HG02610 (cell line): ENCODE data around the gene MMP15.
"Not testable (repeated sequence)": the region's sequence is repeated elsewhere in the genome, so short reads cannot be mapped to it uniquely, and the experiment has no call there.

Source experiments
- ATAC-seq: cut with Tn5 transposase; IDR thresholded peaks from one replicate; pipeline ENCODE4 v1.9.1; 2021; ENCODE audit warnings: mild to moderate bottlenecking, moderate library complexity; ENCODE audit not compliant: unreplicated experiment

MMP15 gene

DNA sequence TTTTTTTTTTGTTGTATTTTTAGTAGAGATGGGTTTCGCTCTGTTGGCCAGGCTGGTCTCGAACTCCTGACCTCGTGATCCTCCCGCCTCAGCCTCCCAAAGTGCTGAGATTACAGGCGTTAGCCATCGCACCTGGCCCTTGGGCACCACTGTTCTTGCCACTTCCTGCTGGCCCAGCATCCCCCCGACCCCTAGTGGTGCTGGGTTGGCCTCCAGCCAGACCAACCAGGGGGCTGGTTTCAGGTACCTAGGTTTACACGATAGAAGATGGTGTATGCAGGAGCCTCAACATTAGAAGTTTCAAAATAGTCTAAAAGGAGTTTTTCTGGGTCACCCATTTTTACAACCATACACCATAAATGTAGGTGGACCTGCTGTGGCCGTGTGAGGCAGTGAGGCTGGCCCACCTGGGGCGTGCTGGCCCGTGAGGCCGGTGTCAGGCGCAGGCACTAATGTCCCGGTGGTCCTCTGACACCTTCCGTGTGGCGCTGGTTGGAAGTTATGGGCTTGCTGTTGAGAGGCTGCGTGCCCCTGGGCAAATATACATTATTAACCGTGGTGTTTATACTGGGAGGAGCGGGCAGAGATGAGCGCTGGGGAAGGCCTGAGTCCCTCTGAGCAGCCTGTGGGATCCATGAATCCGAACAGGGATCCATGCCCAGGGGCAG lies 60.2 kb downstream of the MMP15 start:
- no peak for ATAC-seq

DNA sequence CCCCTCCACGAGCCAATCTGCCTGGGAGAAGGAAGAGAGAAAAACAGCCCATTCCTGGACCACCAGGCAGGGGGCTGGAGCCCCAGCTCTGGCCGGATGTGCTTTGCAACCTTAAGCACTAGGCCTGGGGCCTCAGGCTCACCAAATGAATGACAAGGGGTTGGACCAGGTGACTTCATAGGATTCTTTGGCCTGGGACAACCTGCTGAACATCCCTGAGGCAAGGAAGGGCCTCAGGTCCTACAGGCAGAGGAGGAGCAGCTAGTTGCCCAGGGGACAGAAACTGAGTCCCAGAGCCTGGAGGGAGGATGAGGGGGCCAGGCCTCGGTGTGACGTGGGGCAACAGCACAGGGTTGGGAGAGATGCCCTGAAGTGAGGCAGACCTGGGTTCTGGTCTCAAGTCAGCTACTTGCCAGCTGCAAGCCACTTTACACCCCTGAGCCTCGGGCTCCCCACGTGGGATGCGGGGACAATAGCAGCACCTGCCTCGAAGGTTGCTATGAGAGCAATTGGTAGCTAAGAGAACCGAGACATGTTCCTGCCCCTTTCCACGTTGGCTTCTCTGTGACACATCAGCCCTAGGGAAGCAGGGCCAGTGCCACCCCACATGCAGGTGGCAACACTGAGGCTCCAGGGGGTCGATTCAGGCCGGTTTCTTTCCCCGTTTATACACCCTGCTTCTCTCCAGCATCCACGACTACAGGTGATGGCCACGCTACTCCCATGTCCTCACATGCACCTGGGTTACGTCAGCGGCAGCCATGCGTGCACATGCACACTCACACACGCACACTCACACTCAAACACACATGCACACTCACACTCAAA lies 61.0 kb downstream of the MMP15 start:
- no peak for ATAC-seq

DNA sequence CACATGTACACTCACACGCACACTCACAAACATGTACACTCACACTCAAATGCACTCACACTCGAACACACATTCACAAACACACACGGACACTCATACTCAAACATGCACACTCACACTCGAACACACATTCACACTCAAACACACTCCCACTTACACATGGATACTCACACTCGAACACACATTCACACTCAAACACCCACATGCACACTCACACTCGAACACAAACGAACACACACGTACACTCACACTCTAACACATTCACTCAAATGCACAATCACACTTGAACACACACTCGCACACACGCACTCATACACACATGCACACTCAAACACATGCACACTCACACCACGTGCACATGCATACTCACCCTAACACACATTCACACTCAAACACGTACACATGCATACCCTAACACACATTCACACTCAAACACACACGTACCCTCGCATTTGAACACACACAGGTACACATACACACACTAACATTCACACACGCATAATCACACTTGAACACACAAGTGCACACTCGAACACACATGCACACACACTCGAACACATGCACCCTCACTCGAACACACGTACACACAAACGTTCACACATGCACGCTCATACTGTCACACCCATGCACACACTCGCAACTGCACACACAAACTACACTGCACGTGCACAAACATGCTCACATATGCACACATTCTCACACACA lies 61.8 kb downstream of the MMP15 start:
- no peak for ATAC-seq

DNA sequence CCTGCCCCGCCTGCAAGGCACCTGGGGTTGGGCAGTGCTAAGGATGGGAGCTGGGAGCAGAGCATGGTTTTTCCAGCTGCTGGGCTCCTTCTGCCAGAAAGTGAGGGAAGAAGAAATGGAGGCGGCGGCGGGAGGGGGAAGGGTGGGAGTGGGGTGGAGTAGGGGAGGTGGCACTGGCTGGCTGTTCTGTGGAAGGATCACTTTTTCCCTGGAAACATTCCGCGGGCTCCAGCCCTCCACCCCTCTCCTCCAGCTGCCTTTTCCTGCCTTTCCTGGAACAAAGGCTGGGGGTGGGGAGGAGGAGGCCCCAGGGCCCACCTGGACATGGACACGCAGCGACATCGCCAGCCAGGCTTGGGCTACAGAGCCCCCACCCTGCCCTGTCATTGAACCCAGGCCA lies 62.5 kb downstream of the MMP15 start:
- ATAC-seq: no peak

DNA sequence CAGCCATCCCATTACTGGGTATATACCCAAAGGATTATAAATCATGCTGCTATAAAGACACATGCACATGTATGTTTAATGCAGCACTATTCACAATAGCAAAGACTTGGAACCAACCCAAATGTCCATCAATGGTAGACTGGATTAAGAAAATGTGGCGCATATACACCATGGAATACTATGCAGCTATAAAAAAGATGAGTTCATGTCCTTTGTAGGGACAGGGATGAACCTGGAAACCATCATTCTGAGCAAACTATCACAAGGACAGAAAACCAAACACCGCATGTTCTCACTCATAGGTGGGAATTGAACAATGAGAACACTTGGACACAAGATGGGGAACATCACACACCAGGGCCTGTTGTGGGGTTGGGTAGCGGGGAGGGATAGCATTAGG lies 64.8 kb downstream of the MMP15 start:
- ATAC-seq: not testable (repeated sequence)

DNA sequence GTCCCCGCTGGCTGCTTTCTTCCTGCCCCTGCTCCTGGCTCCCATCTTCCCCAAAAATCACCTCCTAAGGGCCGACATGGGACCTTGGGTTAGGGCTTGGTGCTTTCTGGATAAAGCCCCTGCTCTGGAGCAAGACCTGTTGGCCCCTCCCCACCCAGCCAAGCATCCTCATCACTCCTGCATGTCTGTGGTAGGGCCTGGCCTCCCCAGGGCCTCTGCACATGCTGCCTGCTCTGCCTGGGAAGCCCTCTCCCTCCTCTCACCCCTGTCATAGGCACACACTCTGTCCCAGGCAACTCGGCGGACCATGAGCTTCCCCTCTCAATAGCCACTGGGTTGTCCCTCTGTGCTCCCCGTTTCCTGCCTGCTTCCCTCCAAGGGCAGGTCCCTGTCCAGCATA lies 68.5 kb downstream of the MMP15 start:
- no peak for ATAC-seq

DNA sequence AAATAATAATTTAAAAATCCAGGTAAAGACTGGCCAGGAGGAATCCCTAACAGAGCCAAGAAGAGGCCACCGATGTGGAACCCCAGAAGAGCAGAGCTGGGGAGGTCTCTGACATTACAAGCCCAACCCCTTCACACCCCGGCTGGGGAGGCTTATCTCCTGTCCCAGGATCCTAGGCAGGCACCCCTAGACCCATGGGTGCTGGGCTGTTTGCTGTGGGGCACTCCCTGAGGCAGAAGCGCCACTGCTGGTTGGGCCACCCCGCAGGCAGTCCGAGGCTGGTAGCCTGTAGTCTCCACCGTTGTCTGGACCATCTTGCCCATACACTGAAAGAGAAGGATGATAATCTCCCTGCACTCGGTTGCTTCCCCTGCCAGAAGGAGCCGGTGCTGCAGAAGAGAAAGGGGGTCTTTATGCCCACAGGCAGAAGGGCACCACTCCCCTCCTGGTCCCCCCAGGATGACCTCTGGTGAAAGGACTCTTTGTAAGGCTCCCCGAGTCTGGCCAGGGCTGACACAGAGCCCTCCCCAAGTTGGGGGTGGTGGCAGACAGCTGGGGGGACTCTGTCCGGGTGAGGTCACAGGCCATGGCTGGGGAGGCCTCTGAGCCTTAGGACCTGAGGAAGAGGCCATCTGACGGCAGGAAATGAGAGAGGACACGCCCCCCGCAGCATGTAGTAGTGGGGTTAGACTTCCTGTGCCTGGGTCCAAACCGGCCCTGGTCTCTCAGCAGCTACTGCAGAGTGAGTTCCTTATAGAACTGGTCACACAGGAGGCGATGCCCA lies 69.4 kb downstream of the MMP15 start:
- no peak for ATAC-seq

DNA sequence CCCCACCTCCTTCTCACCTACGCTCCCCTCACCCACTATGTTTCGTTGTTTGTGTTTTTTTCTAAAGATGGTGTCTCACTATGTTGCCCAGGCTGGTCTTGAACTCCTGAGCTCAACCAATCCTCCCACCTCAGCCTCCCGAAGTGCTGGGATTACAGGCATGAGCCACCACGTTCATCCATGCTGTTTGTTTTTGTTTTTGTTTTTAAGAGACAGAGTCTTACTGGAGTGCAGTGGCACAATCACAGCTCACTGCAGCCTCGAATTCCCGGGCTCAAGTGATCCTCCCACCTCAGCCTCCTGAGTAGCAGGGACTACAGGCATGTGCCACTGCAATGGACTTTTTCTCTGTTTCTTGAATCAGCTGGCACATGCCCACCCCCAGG lies 70.0 kb downstream of the MMP15 start:
- ATAC-seq: not testable (repeated sequence)

DNA sequence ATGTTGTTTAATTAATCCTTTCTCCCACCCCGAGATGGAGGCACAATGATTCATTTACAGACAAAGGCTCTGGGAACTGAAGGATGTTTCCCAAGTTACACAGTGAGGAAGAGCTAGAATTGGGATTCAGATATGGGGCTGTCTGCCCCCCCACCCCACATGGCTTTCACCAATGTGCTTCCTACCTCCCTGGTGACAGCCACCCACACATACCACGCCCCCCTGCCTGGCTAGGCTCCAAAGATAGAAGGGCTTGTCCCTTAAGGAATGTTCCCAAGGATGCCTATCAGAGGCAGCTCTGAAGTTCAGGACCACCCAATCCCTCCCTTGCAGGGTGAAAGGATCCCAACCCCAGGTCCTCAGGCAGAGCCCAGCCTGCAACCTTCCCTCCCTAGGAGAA lies 70.7 kb downstream of the MMP15 start:
- no peak for ATAC-seq
